HL-60 (cell line): ENCODE measurements around the gene THAP3.

Experiments
- DNase-seq, 2 experiments: peaks; one replicate each; pipeline ENCODE4 v3.0.0-alpha.2; 2010 to 2020; ENCODE audit warnings: low read depth in 1 of 2, low spot score in 1 of 2
- H3K27ac ChIP-seq: fragments of 250-450 bp; sonication (Bioruptor Pico); replicated peaks from 2 replicates; pipeline ENCODE4 v1.5.1; 2020; ENCODE audit warnings: mild to moderate bottlenecking, moderate library complexity
- H3K27me3 ChIP-seq: fragments of 250-450 bp; sonication (Bioruptor Pico); 2 replicates; pipeline ENCODE4 v1.5.1; 2021; ENCODE audit warnings: mild to moderate bottlenecking, moderate library complexity; ENCODE audit not compliant: insufficient read depth, poor library complexity, severe bottlenecking
- H3K4me3 ChIP-seq: replicated peaks from 2 replicates; pipeline ENCODE4 v1.5.1; 2011; ENCODE audit warnings: mild to moderate bottlenecking, control low read depth, low read length; ENCODE audit not compliant: insufficient read depth
- GABPA ChIP-seq: IDR thresholded peaks from 2 replicates; pipeline ENCODE4 v1.6.1; 2012; ENCODE audit warnings: low read depth
- POLR2AphosphoS5 ChIP-seq: IDR thresholded peaks from 2 replicates; pipeline ENCODE4 v1.6.1; 2012; ENCODE audit warnings: low read depth
- SPI1 ChIP-seq: IDR thresholded peaks from 2 replicates; pipeline ENCODE4 v1.6.1; 2012; ENCODE audit warnings: low read depth, mild to moderate bottlenecking, borderline replicate concordance
- TF ChIP-seq, protein P1 (sequence below): IDR thresholded peaks from one replicate; pipeline ENCODE4 v1.5.1; 2011; ENCODE audit warnings: low read length, control low read depth, inconsistent platforms; ENCODE audit not compliant: insufficient read depth
- TF ChIP-seq, protein P2 (sequence below): IDR thresholded peaks from 2 replicates; pipeline ENCODE4 v1.6.1; 2012; ENCODE audit warnings: low read depth; ENCODE audit not compliant: insufficient replicate concordance

Gene THAP3

DNA sequence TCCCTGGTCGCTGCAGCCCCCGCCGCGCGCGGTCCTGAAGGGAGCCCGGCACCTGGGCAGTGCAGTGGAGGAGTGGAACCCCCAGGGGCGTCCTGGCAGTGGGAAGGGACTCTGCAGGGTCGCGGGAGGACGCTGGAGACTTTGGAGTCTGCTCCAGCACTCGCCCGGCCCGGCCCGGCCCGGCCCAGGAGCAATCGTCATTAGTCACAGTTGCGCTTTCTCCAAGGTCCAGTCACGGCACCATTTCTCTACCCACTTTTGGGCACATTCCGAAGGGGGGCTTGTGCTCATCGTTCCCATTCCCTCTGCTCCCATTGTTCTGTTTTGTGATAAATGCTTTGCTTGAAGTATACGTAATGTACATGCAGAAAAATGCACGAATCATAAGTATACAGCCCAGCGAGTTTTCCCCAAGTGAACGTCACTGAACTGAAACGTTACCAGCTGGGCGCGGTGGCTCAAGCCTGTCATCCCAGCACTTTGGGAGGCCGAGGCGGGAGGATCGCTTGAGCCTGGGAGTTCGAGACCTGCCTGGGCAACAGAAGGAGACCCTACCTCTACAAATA, 999 bp downstream of the THAP3 start:
- no peak for DNase-seq
- TF ChIP-seq, protein P1, sequence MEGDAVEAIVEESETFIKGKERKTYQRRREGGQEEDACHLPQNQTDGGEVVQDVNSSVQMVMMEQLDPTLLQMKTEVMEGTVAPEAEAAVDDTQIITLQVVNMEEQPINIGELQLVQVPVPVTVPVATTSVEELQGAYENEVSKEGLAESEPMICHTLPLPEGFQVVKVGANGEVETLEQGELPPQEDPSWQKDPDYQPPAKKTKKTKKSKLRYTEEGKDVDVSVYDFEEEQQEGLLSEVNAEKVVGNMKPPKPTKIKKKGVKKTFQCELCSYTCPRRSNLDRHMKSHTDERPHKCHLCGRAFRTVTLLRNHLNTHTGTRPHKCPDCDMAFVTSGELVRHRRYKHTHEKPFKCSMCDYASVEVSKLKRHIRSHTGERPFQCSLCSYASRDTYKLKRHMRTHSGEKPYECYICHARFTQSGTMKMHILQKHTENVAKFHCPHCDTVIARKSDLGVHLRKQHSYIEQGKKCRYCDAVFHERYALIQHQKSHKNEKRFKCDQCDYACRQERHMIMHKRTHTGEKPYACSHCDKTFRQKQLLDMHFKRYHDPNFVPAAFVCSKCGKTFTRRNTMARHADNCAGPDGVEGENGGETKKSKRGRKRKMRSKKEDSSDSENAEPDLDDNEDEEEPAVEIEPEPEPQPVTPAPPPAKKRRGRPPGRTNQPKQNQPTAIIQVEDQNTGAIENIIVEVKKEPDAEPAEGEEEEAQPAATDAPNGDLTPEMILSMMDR, result no peak
- TF ChIP-seq, protein P2, sequence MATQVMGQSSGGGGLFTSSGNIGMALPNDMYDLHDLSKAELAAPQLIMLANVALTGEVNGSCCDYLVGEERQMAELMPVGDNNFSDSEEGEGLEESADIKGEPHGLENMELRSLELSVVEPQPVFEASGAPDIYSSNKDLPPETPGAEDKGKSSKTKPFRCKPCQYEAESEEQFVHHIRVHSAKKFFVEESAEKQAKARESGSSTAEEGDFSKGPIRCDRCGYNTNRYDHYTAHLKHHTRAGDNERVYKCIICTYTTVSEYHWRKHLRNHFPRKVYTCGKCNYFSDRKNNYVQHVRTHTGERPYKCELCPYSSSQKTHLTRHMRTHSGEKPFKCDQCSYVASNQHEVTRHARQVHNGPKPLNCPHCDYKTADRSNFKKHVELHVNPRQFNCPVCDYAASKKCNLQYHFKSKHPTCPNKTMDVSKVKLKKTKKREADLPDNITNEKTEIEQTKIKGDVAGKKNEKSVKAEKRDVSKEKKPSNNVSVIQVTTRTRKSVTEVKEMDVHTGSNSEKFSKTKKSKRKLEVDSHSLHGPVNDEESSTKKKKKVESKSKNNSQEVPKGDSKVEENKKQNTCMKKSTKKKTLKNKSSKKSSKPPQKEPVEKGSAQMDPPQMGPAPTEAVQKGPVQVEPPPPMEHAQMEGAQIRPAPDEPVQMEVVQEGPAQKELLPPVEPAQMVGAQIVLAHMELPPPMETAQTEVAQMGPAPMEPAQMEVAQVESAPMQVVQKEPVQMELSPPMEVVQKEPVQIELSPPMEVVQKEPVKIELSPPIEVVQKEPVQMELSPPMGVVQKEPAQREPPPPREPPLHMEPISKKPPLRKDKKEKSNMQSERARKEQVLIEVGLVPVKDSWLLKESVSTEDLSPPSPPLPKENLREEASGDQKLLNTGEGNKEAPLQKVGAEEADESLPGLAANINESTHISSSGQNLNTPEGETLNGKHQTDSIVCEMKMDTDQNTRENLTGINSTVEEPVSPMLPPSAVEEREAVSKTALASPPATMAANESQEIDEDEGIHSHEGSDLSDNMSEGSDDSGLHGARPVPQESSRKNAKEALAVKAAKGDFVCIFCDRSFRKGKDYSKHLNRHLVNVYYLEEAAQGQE, result no peak
- no peak for TF ChIP-seq POLR2AphosphoS5
- TF ChIP-seq SPI1, result no peak
- TF ChIP-seq GABPA, result no peak
- peak overlapping the region; percentile 31; the same call in 1 of the 2 replicates for H3K27ac ChIP-seq
- H3K27me3 ChIP-seq, result no peaks in the 10 kb centered on the region
- peak overlapping the region; percentile 82 for H3K4me3 ChIP-seq

- no peak overlapping the region for H3K4me3 ChIP-seq
- TF ChIP-seq, protein P1, result no peak
- TF ChIP-seq, protein P2, result no peak
- TF ChIP-seq POLR2AphosphoS5, result no peak
- no peak for TF ChIP-seq GABPA
- TF ChIP-seq SPI1, result no peak
- no peaks in the 10 kb centered on the region for H3K27me3 ChIP-seq
- DNase-seq, result no peak
- no peak overlapping the region for H3K27ac ChIP-seq
Observed at GRCh38 chr1:6627031-6627430, 2.4 kb downstream of the THAP3 start.

GRCh38 chr1:6627841-6628545, 3.3 kb downstream of the THAP3 start:
- DNase-seq, result no peak
- Histone ChIP-seq H3K27ac (no peak overlapping the region), H3K27me3 (no peaks in the 10 kb centered on the region), H3K4me3 (no peak overlapping the region)
- TF ChIP-seq, protein P1, result no peak
- TF ChIP-seq GABPA, result no peak
- TF ChIP-seq, protein P2, result no peak
